H7 (cell line): ENCODE measurements around the gene MARK2. TPM values are rescaled to one million over a fixed set of nuclear protein-coding genes. Genes with fewer than 3 reads are reported as not detected.

Experiments
- DNase-seq: peaks from one replicate; pipeline ENCODE4 v3.0.0; 2012
- H3K27me3 ChIP-seq: 2 replicates; pipeline ENCODE4 v1.6.0; 2011; ENCODE audit warnings: mild to moderate bottlenecking, low read length; ENCODE audit not compliant: control insufficient read depth, insufficient read depth
- H3K36me3 ChIP-seq: replicated peaks from 2 replicates; pipeline ENCODE4 v1.5.1; 2011; ENCODE audit warnings: low read length; ENCODE audit not compliant: control insufficient read depth, insufficient read depth
- H3K4me3 ChIP-seq: 2 replicates; pipeline ENCODE4 v1.5.1; 2011; ENCODE audit warnings: low read depth, mild to moderate bottlenecking, control low read depth, low read length, moderate library complexity; ENCODE audit not compliant: insufficient read depth
- total RNA-seq: library from RNA; depleted of rRNA; stranded (reverse); fragments of >200 nt; shearing (Covaris generic); gene quantifications from 2 replicates; pipeline ENCODE4 v1.2.3, GENCODE V29; 2014

Gene MARK2
- total RNA-seq, 1 experiment from 2014 or later, result 26.5 TPM

DNA sequence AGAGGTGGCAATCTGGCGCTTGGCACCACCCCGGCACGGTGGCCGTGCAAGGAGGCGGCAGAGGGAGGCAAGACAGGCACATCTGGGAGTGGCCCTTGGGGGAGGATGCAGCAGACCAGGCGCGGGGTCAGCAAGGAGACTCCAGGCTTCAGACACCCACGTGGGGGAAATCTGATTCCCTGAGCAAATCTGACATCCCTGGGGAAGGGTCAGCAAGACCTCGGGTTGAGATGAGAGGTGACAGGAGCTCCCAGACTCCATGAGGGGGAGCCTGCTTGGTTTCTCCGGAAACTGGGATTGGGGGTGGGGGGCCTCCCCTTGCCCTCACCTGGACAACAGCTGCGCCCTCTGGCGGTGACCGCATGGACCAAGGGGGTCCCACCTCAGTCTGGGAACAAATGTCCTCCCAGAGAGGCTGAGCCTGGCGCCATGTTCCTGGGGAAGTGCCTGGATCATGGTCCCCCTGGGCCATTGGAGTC, 82.1 kb downstream of the MARK2 start:
- Histone ChIP-seq H3K4me3 (peak overlapping the region; percentile 47), H3K27me3 (peaks cover 2% of the 10 kb centered on the region; the same call in 1 of the 2 replicates), H3K36me3 (no peaks in the 10 kb centered on the region)
- peak; percentile 96 for DNase-seq

DNA sequence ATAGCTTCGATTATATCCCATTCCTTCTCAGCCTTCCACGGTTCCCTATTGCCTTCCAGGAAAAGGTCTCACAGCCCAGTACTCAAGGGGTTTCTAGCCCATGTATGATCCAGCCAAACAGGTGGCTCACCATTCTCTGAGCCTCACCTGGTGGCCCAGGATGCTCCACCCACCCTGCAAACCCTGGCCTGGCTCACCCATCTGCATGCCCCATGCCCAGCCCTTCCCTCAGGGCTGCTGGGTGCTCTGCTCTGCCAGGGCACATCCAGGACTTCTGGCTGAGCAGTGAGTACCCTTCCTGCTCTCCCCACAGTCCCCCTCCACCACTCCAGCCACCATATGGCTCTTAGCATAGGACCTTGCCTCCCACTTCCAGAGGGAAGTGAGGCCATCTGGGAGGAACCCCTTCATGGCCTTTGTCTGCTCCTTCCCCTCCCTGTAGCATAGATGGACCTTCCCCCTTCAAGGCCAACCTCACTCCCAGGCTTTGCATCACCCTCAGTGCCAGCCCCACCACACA, 83.8 kb downstream of the MARK2 start:
- Histone ChIP-seq H3K4me3 (no peak overlapping the region), H3K27me3 (peaks cover 2% of the 10 kb centered on the region; the same call in 1 of the 2 replicates), H3K36me3 (no peaks in the 10 kb centered on the region)
- DNase-seq, result no peak

DNA sequence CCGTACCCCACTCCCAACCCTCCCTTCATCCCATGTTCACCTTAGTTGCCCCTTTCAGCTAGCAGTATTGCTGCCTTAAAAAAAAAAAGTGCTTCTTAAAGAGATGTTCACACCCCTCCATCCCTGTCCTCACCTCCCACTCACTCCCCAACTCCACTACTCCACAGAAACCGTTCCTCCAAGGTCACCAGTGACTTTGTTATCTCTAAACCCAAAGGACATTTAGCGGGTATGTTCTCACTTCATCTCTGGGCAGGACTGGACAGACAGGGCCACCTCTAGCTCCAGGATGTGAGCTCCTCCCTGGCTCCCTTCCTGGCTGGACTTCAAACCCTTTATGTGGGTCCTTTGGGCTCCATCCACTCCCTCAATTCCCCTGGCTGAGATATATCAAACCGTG, 84.4 kb downstream of the MARK2 start:
- no peaks in the 10 kb centered on the region for H3K36me3 ChIP-seq
- DNase-seq, result no peak
- no peak overlapping the region for H3K4me3 ChIP-seq
- peaks cover 5% of the 10 kb centered on the region for H3K27me3 ChIP-seq

DNA sequence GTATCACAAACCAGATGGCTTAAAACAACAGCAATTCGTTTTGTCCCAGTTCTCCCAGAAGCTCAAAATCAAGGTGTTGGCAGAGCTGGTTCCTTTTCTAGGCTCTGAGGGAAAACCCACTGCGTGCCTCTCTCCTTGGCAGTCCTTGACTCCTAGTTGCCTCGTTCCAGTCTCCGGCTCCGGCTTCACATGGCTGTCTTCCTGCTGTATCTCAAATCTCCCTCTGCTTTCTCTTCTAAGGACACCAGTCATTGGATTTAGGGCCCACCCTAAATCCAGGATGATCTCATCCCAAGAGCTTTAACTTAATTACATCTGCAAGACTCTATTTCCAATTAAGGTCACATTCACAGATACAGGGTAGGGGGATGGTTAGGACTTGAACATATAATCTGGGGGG, 90.7 kb downstream of the MARK2 start:
- no peak for DNase-seq
- no peak overlapping the region for H3K4me3 ChIP-seq
- H3K27me3 ChIP-seq, result peaks cover 3% of the 10 kb centered on the region
- no peaks in the 10 kb centered on the region for H3K36me3 ChIP-seq

- H3K27me3 ChIP-seq, result peaks cover 3% of the 10 kb centered on the region
- H3K36me3 ChIP-seq, result no peaks in the 10 kb centered on the region
- DNase-seq, result no peak
- no peak overlapping the region for H3K4me3 ChIP-seq
These were observed 92.1 kb downstream of the MARK2 start for GRCh38 chr11:63931045-63931444.

GRCh38 chr11:63931876-63932275, 93.0 kb downstream of the MARK2 start:
- DNase-seq, result no peak
- no peak overlapping the region for H3K4me3 ChIP-seq
- peaks cover 3% of the 10 kb centered on the region for H3K27me3 ChIP-seq
- no peaks in the 10 kb centered on the region for H3K36me3 ChIP-seq

DNA sequence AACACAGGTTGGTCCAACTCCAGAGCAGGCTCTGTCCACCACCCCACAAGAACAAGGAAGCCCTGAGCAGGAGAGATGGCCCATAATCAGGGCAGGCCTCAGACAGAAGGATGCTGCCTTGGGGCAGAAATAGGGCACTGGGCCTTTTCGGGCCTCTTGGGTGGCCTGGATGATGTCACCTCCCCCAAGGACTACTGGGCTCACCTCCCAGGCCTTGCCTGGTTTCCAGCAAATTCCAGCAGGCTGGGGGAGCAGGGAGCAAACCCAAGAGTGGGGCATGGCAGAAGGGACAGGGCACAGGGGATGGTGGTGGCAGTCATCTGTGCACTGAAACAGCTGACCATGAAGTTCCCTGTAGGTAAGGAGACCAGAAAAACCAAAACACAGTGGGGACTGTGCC, 94.5 kb downstream of the MARK2 start:
- no peak for DNase-seq
- no peaks in the 10 kb centered on the region; the same call in 1 of the 2 replicates for H3K27me3 ChIP-seq

GRCh38 chr11:63937713-63938478, 99.0 kb downstream of the MARK2 start:
- Histone ChIP-seq H3K27me3 (no peaks in the 10 kb centered on the region; the same call in 1 of the 2 replicates), H3K4me3 (peak overlapping the region; percentile 61), H3K36me3 (peaks cover 1% of the 10 kb centered on the region)
- DNase-seq, result peak; percentile 84

More for the DNA sequence above, 94.5 kb downstream of the MARK2 start:
- Histone ChIP-seq H3K4me3 (no peak overlapping the region), H3K36me3 (no peaks in the 10 kb centered on the region)

DNA sequence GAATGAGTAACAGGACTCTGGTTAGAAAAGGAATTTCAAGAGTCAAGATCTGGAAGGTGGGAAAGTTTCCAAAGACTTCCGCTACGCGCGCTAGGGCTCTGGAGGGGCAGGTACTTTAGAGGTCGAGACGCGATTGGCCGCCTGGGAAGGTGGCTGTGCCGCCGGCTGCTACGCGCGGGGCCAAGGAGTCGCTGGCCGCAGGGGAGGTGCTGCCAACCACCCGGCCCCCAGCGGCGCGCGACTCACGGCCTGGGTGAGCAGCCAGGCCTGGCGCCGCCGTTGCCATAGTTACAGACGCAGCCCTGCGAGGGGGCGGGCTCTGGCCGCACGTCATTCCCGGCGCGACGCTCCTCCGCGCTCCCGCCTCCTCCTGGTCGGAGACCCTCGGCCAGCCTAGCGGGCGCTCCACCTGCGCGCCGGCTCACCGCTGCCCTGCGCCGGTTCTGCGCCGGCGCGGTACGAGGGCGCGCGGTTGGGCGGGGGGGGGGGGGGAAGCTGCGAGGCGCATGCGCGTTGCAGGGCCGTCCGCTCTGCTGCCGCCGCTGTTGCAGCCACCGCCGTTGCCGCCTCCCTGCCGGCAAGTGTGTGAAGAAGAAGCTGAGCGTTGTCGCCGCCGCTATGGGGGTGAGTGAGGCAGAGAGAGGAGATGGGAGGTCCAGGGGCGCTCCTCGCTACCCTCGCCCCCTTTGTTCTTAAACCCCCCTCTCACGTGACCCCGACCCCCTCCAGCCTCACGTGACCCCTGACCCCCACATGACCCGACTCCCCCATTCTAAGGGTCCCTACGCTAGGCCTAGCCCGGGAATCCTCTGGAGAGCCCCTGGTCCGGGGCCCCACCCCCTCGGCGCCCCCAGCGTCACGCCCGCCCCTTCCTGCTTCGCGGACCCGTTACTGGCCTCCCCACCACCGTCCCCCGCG, 99.8 kb downstream of the MARK2 start, which contains the start of gene NAA40:
Gene NAA40, plus strand, starts transcription at position 524 of the 918 bp plus-strand sequence. Its CDS starts 95 bp downstream, at position 619.
- Histone ChIP-seq H3K36me3 (peaks cover 1% of the 10 kb centered on the region), H3K27me3 (no peaks in the 10 kb centered on the region; the same call in 1 of the 2 replicates), H3K4me3 (peak within 1 kb of the TSS; percentile 84)
- peak; percentile 100 for DNase-seq

DNA sequence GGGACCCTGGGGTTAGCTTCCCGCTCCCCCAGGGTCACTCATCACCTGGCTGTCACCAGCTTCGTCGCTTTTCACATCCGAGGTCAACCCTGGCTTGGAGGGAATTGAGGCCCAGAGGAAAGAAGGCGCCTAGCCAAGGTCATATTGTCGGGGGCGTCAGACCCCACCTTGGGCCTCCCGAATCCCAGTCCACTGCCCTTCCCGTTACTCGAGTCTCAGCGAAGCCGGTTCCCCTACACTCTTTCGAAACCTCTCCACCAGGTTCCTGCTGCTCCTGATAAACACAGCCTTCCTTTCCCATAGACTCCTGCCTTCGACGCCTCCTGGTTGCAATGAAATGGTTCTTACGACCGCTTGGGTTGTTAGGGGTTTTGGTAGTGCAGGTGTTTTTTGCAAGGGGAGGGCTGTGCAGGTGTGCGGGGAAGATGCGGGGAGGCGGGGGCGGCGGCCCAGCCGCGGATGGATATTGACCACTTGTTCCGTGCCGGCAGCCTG, 100.5 kb downstream of the MARK2 start:
- no peaks in the 10 kb centered on the region; the same call in 1 of the 2 replicates for H3K27me3 ChIP-seq
- no peak for DNase-seq
- peaks cover 1% of the 10 kb centered on the region for H3K36me3 ChIP-seq
- H3K4me3 ChIP-seq, result peak overlapping the region; percentile 84

DNA sequence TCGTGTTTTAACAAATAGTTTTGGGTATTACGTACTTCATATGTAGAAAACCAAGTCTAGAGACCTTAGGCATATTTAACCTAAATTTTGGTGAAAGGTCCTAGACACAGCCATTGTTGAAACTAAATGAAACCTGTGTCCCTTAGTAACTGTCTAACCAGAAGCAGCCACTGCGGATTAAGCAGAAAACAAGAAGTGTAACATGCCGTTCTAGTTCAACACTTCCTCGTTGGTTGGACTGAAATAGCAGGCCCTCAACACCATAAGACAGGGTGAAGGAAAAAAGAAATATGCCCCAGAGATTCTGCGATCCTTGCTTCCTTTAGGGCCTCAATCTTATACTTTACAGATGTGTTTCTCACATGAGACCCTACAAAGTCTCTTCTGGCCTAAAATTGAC, 101.9 kb downstream of the MARK2 start:
- DNase-seq, result no peak
- Histone ChIP-seq H3K4me3 (no peak overlapping the region), H3K27me3 (no peaks in the 10 kb centered on the region), H3K36me3 (peaks cover 3% of the 10 kb centered on the region)

GRCh38 chr11:63941901-63942300, 103.0 kb downstream of the MARK2 start:
- Histone ChIP-seq H3K4me3 (no peak overlapping the region), H3K27me3 (no peaks in the 10 kb centered on the region), H3K36me3 (peaks cover 10% of the 10 kb centered on the region)
- DNase-seq, result no peak

- Histone ChIP-seq H3K4me3 (no peak overlapping the region), H3K36me3 (peaks cover 10% of the 10 kb centered on the region), H3K27me3 (no peaks in the 10 kb centered on the region)
- DNase-seq, result no peak
These were observed 103.9 kb downstream of the MARK2 start for GRCh38 chr11:63942803-63943202.

GRCh38 chr11:63944987-63945386, 106.1 kb downstream of the MARK2 start:
- no peak for DNase-seq
- Histone ChIP-seq H3K36me3 (peaks cover 11% of the 10 kb centered on the region), H3K4me3 (no peak overlapping the region), H3K27me3 (no peaks in the 10 kb centered on the region)
